Kidney epithelial cell (primary cell): ENCODE data around the gene ADORA2A. TPM values are rescaled to one million over a fixed set of nuclear protein-coding genes. Genes with fewer than 3 reads are reported as not detected.

ENCODE experiments used
- DNase-seq: peaks from one replicate; pipeline ENCODE4 v3.0.0-alpha.2; 2010; ENCODE audit warnings: low read depth
- H3K27me3 ChIP-seq: 2 replicates; pipeline ENCODE4 v1.6.0; 2011; ENCODE audit warnings: low read length; ENCODE audit not compliant: control insufficient read depth, insufficient read depth
- H3K36me3 ChIP-seq: 2 replicates; pipeline ENCODE4 v1.5.1; 2011; ENCODE audit warnings: low read length; ENCODE audit not compliant: control insufficient read depth, insufficient read depth
- H3K4me3 ChIP-seq: 2 replicates; pipeline ENCODE4 v1.5.1; 2011; ENCODE audit warnings: low read depth, mild to moderate bottlenecking, control low read depth, low read length
- total RNA-seq: library from RNA; depleted of rRNA; stranded (reverse); fragments of >200 nt; gene quantifications from 2 replicates; pipeline ENCODE4 v1.2.3, GENCODE V29; 2015
- TF ChIP-seq, protein P1 (sequence below): IDR thresholded peaks from 2 replicates; pipeline ENCODE4 v1.5.1; 2011; ENCODE audit warnings: mild to moderate bottlenecking, moderate library complexity, low read length, control low read depth, inconsistent platforms; ENCODE audit not compliant: insufficient read depth, poor library complexity, severe bottlenecking

ADORA2A gene
- total RNA-seq, 1 donor from 2014 or later = 0.46 TPM

DNA sequence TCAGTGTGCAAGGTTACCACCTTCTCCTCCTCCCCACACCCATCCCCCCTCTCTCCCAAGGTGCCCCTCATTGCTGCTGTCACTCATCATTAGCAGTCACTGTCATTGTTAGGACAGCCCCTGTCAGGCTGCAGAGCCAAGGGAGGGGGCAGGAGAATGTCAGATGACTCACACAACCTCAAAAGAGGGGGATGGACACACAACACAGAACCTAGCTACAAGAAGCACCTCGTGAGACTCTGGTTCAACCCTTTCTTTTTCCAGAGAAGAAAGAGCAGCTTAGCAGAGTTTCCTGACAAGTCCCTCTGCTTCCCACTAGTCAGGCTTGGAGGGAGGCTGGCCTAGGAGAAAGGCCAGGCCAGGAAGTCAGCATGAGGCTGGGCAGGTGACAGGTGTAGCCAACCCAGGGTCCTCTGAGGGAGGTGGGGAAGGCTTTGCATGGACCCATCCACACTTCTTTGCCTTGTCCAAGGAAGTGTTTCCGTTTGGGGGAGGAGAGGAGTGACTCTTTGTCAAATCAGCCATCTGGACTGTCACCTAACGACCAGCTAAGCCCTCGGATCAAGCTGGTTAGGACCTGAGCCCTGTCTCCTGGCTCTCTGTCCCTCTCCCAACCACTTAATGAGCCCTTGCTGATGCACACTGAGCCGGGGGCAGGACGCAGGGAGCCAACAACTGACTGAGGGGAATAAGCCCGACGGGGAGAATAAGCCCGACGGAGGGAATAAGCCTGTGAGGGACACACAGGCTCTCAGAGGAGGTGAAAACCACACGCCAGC, 18.3 kb downstream of the ADORA2A start:
- H3K27me3 ChIP-seq = no peaks in the 10 kb centered on the region
- H3K36me3 ChIP-seq = no peaks in the 10 kb centered on the region
- TF ChIP-seq, protein P1, sequence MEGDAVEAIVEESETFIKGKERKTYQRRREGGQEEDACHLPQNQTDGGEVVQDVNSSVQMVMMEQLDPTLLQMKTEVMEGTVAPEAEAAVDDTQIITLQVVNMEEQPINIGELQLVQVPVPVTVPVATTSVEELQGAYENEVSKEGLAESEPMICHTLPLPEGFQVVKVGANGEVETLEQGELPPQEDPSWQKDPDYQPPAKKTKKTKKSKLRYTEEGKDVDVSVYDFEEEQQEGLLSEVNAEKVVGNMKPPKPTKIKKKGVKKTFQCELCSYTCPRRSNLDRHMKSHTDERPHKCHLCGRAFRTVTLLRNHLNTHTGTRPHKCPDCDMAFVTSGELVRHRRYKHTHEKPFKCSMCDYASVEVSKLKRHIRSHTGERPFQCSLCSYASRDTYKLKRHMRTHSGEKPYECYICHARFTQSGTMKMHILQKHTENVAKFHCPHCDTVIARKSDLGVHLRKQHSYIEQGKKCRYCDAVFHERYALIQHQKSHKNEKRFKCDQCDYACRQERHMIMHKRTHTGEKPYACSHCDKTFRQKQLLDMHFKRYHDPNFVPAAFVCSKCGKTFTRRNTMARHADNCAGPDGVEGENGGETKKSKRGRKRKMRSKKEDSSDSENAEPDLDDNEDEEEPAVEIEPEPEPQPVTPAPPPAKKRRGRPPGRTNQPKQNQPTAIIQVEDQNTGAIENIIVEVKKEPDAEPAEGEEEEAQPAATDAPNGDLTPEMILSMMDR = no peak
- no peak for DNase-seq
- H3K4me3 ChIP-seq = no peak overlapping the region

DNA sequence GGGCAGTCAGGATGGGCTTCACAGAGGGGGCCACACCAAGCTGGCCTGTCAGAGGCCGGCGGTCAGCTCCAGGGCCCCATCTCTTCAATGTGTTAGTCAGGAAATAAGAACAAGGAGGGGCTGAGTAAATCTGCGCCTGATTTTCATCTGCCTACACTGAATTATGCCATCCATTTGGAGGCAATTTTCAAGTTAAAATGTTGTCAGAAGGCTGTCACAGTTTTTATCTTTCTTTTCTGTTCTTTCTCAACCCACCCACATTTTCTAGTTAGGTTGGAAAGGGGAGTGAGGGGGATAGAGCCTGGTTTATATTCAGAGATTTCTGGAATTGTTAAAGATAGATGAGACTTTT, 18.8 kb downstream of the ADORA2A start:
- DNase-seq = no peak
- TF ChIP-seq, protein P1 = no peak
- Histone ChIP-seq H3K4me3 (no peak overlapping the region), H3K27me3 (no peaks in the 10 kb centered on the region), H3K36me3 (no peaks in the 10 kb centered on the region)

DNA sequence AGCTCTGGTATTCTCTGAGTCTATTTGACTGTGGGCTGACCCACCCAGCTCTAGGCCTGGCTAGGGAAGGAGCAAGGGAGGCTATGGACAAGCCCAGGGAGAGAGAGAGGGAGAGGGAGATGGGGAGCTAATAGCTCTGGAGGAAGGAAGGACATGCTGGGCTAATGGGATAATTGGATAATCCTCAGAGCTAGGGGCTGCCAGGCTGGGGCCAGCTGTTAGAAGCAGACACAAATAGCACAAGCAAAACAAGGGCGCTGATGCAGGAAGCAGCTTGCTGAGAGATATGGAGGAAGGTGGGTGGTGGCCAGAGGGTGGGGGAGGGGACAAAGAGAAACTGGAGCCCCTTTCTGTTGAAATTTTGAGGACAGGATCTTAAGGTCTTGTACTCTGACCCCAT, 23.2 kb downstream of the ADORA2A start:
- Histone ChIP-seq H3K4me3 (no peak overlapping the region), H3K27me3 (no peaks in the 10 kb centered on the region), H3K36me3 (no peaks in the 10 kb centered on the region)
- DNase-seq = no peak
- TF ChIP-seq, protein P1 = no peak

DNA sequence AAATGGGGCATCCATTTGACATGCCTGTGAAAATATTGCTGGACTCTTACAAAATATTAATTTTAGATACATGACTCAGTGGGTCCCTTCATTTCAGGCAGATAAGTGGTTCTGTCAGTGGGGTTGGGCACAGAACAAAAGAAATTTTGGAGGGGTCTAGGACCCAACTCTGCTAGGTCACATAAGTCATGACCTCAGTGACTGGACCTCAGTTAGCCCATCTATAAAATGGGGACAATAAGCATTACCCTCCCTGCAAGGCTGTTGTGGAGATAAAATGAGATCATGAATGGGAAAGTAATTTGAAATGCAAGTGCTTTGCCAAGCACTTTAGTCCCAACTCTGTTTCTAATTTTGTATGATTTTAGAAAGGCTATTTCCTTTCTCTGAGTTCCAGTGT, 23.8 kb downstream of the ADORA2A start:
- TF ChIP-seq, protein P1 = no peak
- no peak overlapping the region for H3K4me3 ChIP-seq

DNA sequence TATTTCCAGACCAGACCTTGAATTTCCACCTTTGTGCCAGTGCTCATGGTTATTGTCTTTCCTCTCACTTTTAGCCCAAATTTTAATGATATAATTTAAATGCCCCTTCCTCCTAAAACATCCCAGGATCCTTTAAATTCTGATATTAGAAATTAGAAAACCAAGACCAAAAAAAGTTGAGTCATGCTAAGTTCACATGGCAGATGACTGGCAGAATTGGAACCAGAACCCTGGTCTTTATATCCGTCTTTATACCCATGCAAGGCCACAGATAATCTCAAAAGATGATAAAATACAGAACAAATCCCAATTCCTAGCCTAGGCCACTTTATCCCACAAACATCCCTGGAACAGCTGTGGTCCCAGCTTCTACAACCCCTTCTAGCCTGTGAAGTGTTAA, 26.5 kb downstream of the ADORA2A start:
- H3K36me3 ChIP-seq = no peaks in the 10 kb centered on the region
- H3K4me3 ChIP-seq = no peak overlapping the region
- TF ChIP-seq, protein P1 = no peak
- H3K27me3 ChIP-seq = no peaks in the 10 kb centered on the region
- DNase-seq = no peak

More for the DNA sequence above, 23.8 kb downstream of the ADORA2A start:
- H3K27me3 ChIP-seq = no peaks in the 10 kb centered on the region
- DNase-seq = no peak
- no peaks in the 10 kb centered on the region for H3K36me3 ChIP-seq

DNA sequence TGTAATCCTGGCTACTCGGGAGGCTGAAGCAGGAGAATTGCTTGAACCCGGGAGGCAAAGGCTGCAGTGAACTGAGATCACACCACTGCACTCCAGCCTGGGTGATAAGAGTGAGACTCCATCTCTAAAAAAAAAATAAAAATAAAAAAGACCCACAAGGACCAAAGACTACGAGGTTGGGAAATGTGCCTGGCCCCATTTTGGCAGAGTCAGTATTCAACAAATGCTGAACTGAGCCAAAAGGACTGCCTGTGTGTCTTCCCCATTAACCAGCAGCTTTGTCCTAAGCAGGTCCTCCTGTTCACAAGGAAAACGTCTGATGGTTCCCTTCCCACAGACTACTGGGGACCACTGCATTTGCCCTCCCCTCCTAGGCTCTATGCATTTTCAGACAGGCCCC, 27.6 kb downstream of the ADORA2A start:
- Histone ChIP-seq H3K27me3 (no peaks in the 10 kb centered on the region), H3K4me3 (no peak overlapping the region), H3K36me3 (no peaks in the 10 kb centered on the region)
- no peak for DNase-seq
- TF ChIP-seq, protein P1 = no peak
